Measurements from ENCODE around the gene LAPTM5.

GRCh38 chr1:30764396-30764795, 6.8 kb upstream of the LAPTM5 start:
- TF ChIP-seq, protein P1, sequence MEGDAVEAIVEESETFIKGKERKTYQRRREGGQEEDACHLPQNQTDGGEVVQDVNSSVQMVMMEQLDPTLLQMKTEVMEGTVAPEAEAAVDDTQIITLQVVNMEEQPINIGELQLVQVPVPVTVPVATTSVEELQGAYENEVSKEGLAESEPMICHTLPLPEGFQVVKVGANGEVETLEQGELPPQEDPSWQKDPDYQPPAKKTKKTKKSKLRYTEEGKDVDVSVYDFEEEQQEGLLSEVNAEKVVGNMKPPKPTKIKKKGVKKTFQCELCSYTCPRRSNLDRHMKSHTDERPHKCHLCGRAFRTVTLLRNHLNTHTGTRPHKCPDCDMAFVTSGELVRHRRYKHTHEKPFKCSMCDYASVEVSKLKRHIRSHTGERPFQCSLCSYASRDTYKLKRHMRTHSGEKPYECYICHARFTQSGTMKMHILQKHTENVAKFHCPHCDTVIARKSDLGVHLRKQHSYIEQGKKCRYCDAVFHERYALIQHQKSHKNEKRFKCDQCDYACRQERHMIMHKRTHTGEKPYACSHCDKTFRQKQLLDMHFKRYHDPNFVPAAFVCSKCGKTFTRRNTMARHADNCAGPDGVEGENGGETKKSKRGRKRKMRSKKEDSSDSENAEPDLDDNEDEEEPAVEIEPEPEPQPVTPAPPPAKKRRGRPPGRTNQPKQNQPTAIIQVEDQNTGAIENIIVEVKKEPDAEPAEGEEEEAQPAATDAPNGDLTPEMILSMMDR (IDR thresholded peaks at IDR 0.05; ENCODE audit: insufficient read depth, low read depth, low read length): no peak
- TF ChIP-seq EZH2 (IDR thresholded peaks at IDR 0.05; ENCODE audit: insufficient read depth, low read length): no peak
